Keratinocyte (primary cell): ENCODE data around the gene MUC4. TPM values are rescaled to one million over a fixed set of nuclear protein-coding genes. Genes with fewer than 3 reads are reported as not detected.

ENCODE experiments used
- DNase-seq: peaks from one replicate; pipeline ENCODE4 v3.0.0-alpha.2; 2011; ENCODE audit warnings: low read depth, missing footprints, low spot score
- FAIRE-seq: peaks from 2 replicates; lab custom pipeline; 2011; peaks lifted over from hg19 to GRCh38; lab: Jason Lieb, UNC
- H2AFZ ChIP-seq: 2 replicates; pipeline ENCODE4 v1.6.0; 2012; ENCODE audit warnings: low read length, control low read depth, inconsistent platforms; ENCODE audit not compliant: control insufficient read depth
- H3K27ac ChIP-seq: 2 replicates; pipeline ENCODE4 v1.5.1; 2011; ENCODE audit warnings: low read length; ENCODE audit not compliant: control insufficient read depth, insufficient read depth
- H3K27me3 ChIP-seq: 3 replicates; pipeline ENCODE4 v1.6.0; 2011; ENCODE audit warnings: low read length; ENCODE audit not compliant: control insufficient read depth, insufficient read depth; ENCODE audit errors: extremely low read depth
- H3K36me3 ChIP-seq, 2 experiments: 2 replicates in 1 of 2; 3 replicates in 1 of 2; pipeline ENCODE4 v1.5.1; 2011; ENCODE audit warnings: low read length in 2 of 2, mild to moderate bottlenecking in 1 of 2; ENCODE audit not compliant: control insufficient read depth in 2 of 2, insufficient read depth in 2 of 2; ENCODE audit errors: extremely low read depth in 1 of 2
- H3K4me1 ChIP-seq: 3 replicates; pipeline ENCODE4 v1.5.1; 2011; ENCODE audit warnings: low read length; ENCODE audit not compliant: control insufficient read depth, insufficient read depth; ENCODE audit errors: extremely low read depth
- H3K4me2 ChIP-seq: 3 replicates; pipeline ENCODE4 v1.6.0; 2011; ENCODE audit warnings: low read depth, low read length; ENCODE audit not compliant: control insufficient read depth, insufficient read depth; ENCODE audit errors: extremely low read depth
- H3K4me3 ChIP-seq, 3 experiments: fragments of 200-600 bp in 1 of 3; sonication (generic) in 1 of 3; 2 replicates in 2 of 3; 3 replicates in 1 of 3; pipeline ENCODE4 v1.5.1; 2011 to 2016; ENCODE audit warnings: low read length in 3 of 3, mild to moderate bottlenecking in 3 of 3, control low read depth in 2 of 3, inconsistent platforms in 1 of 3, low read depth in 1 of 3, mixed read lengths in 1 of 3, mixed run types in 1 of 3, moderate library complexity in 1 of 3; ENCODE audit not compliant: control insufficient read depth in 2 of 3, insufficient read depth in 2 of 3; ENCODE audit errors: extremely low read depth in 1 of 3
- H3K79me2 ChIP-seq: 2 replicates; pipeline ENCODE4 v1.6.0; 2012; ENCODE audit warnings: low read length; ENCODE audit not compliant: control insufficient read depth, insufficient read depth
- H3K9ac ChIP-seq: 3 replicates; pipeline ENCODE4 v1.6.0; 2011; ENCODE audit warnings: low read length; ENCODE audit not compliant: control insufficient read depth, insufficient read depth; ENCODE audit errors: extremely low read depth
- H3K9me1 ChIP-seq: 3 replicates; pipeline ENCODE4 v1.6.0; 2011; ENCODE audit warnings: low read length; ENCODE audit not compliant: control insufficient read depth, insufficient read depth; ENCODE audit errors: extremely low read depth
- H3K9me3 ChIP-seq: 2 replicates; pipeline ENCODE4 v1.5.1; 2012; ENCODE audit warnings: low read depth, low read length; ENCODE audit not compliant: control insufficient read depth
- H4K20me1 ChIP-seq: 3 replicates; pipeline ENCODE4 v1.6.0; 2011; ENCODE audit warnings: low read length; ENCODE audit not compliant: control insufficient read depth, insufficient read depth; ENCODE audit errors: extremely low read depth
- EZH2 ChIP-seq: IDR thresholded peaks from one replicate; pipeline ENCODE4 v1.6.1; 2012; ENCODE audit warnings: inconsistent platforms, mild to moderate bottlenecking, low read length, moderate library complexity
- dilution Hi-C: fragments of 300-500 bp; cut with MboI; formaldehyde crosslinking; loops from one replicate; pipeline ENCODE4 v1.7.0; 2020; ENCODE audit warnings: low sequenced_read_pairs; ENCODE audit not compliant: extremely low pct_ligation_motif_present
- polyA plus RNA-seq, 5 experiments: library from polyadenylated mRNA; depleted of rRNA in 3 of 5; stranded (reverse) in 3 of 5; stranded (forward) in 1 of 5; unstranded in 1 of 5; fragments of >200 nt; gene quantifications; 1 replicate in 1 of 5; 2 replicates in 3 of 5; 3 replicates in 1 of 5; pipeline versions ENCODE4 v1.2.1 to v1.2.3, GENCODE V29; 2011 to 2012; ENCODE audit warnings: missing spikeins in 2 of 5, low read depth in 1 of 5, low replicate concordance in 1 of 5
- TF ChIP-seq, protein P1 (sequence below), 3 experiments: IDR thresholded peaks in 1 of 3; conservative IDR thresholded peaks in 1 of 3; optimal IDR thresholded peaks in 1 of 3; 2 replicates in 2 of 3; 3 replicates in 1 of 3; pipeline versions ENCODE3 to v1.5.1; 2011; ENCODE audit warnings: low read length in 3 of 3, mild to moderate bottlenecking in 3 of 3, moderate library complexity in 2 of 3, control low read depth in 1 of 3, inconsistent platforms in 1 of 3; ENCODE audit not compliant: insufficient read depth in 2 of 3; ENCODE audit errors: extremely low read depth in 1 of 3

Gene MUC4
- polyA plus RNA-seq, 1 donor (not counting 4 experiments of a cell fraction or from before 2014, with no cell fraction given) = not detected

GRCh38 chr3:195764961-195765706 is 46.6 kb downstream of the MUC4 start:
- H3K79me2 ChIP-seq = no peaks in the 10 kb centered on the region
- no peaks in the 10 kb centered on the region for H3K4me1 ChIP-seq
- H4K20me1 ChIP-seq = no peaks in the 10 kb centered on the region
- H3K9ac ChIP-seq = no peak overlapping the region
- no peaks in the 10 kb centered on the region for H3K9me1 ChIP-seq
- no peak for TF ChIP-seq EZH2
- TF ChIP-seq, protein P1, sequence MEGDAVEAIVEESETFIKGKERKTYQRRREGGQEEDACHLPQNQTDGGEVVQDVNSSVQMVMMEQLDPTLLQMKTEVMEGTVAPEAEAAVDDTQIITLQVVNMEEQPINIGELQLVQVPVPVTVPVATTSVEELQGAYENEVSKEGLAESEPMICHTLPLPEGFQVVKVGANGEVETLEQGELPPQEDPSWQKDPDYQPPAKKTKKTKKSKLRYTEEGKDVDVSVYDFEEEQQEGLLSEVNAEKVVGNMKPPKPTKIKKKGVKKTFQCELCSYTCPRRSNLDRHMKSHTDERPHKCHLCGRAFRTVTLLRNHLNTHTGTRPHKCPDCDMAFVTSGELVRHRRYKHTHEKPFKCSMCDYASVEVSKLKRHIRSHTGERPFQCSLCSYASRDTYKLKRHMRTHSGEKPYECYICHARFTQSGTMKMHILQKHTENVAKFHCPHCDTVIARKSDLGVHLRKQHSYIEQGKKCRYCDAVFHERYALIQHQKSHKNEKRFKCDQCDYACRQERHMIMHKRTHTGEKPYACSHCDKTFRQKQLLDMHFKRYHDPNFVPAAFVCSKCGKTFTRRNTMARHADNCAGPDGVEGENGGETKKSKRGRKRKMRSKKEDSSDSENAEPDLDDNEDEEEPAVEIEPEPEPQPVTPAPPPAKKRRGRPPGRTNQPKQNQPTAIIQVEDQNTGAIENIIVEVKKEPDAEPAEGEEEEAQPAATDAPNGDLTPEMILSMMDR (optimal IDR thresholded peaks at IDR 0.05 in 1 of 3, IDR thresholded peaks at IDR 0.05 in 1 of 3, conservative IDR thresholded peaks at IDR 0.05 in 1 of 3; ENCODE audit: extremely low read depth in 1 of 3, insufficient read depth in 2 of 3, low read length in 3 of 3) = no peak
- H3K27ac ChIP-seq = no peak overlapping the region
- H2AFZ ChIP-seq = no peak overlapping the region
- H3K36me3 ChIP-seq = no peaks in the 10 kb centered on the region
- no peaks in the 10 kb centered on the region for H3K9me3 ChIP-seq
- no peak overlapping the region for H3K4me3 ChIP-seq
- H3K4me2 ChIP-seq = no peak overlapping the region
- dilution Hi-C loops = no loop called here
- H3K27me3 ChIP-seq = peaks cover 26% of the 10 kb centered on the region
- DNase-seq (no peak), FAIRE-seq (no peak)

- FAIRE-seq = no peak
- Histone ChIP-seq H3K9ac (no peak overlapping the region), H2AFZ (no peak overlapping the region), H3K9me3 (no peaks in the 10 kb centered on the region), H3K27ac (no peak overlapping the region), H3K4me3 (no peak overlapping the region), H3K79me2 (no peaks in the 10 kb centered on the region), H3K4me1 (no peaks in the 10 kb centered on the region), H3K36me3 (no peaks in the 10 kb centered on the region), H3K4me2 (no peak overlapping the region), H4K20me1 (no peaks in the 10 kb centered on the region), H3K27me3 (peaks cover 26% of the 10 kb centered on the region), H3K9me1 (no peaks in the 10 kb centered on the region)
- dilution Hi-C loops = no loop called here
- no peak for TF ChIP-seq EZH2
- TF ChIP-seq, protein P1 (optimal IDR thresholded peaks at IDR 0.05 in 1 of 3, IDR thresholded peaks at IDR 0.05 in 1 of 3, conservative IDR thresholded peaks at IDR 0.05 in 1 of 3; ENCODE audit: extremely low read depth in 1 of 3, insufficient read depth in 2 of 3, low read length in 3 of 3) = no peak
- no peak for DNase-seq
Observed at GRCh38 chr3:195763843-195764825, 47.6 kb downstream of the MUC4 start.
